Adrenal gland (tissue), 5 donors: ENCODE measurements around the gene DOCK8.

Experiments
- CTCF ChIP-seq, 6 experiments: fragments of 450-650 bp in 4 of 6; fragments of 200-600 bp in 2 of 6; sonication (generic) in 1 of 6; IDR thresholded peaks; 1 replicate in 5 of 6; 2 replicates in 1 of 6; pipeline versions ENCODE4 v1.5.1 to v1.8.0; 2016 to 2021; ENCODE audit warnings: antibody characterized with exemption in 6 of 6, mild to moderate bottlenecking in 2 of 6, moderate library complexity in 1 of 6
- POLR2A ChIP-seq, 2 donors: fragments of 450-650 bp; IDR thresholded peaks; one replicate each; pipeline ENCODE4 v1.6.1; 2017; ENCODE audit warnings: antibody characterized with exemption in 2 of 2, mild to moderate bottlenecking in 2 of 2, moderate library complexity in 1 of 2
- donor health status: DM: no; HTN: no; CAD: no.

- no peak for TF ChIP-seq CTCF (IDR thresholded peaks at IDR 0.05)
- no peak for TF ChIP-seq POLR2A (IDR thresholded peaks at IDR 0.05)
Observed at GRCh38 chr9:389159-389558, 174.5 kb downstream of the DOCK8 start.
